EH (cell line): ENCODE results near the gene VDR.
A peak's percentile ranks its signal among the peaks of the same experiment; 100 is the strongest.

Experiments
- DNase-seq: peaks from one replicate; pipeline ENCODE4 v3.0.0-alpha.2; 2015; ENCODE audit warnings: low read depth

VDR gene

DNA sequence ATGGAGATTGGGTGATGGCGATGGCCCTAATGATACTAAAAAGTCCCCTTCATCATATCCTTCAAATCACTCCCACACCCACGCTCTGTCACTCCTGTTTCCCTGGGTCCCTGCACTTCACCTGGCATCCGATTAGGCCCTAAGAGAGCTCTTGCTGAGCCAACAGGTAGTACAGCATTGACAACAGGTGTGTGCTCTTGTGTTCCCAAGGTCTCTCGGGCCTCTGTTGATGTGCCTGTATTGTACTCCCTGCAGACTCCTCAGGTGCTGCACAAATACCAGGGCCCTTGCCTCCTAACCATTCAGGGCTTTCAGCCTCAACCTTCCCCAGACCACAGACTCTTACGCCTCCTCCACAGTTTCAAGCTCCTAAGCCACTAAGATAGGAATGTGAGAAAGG is 25.8 kb upstream of the VDR start:
- no peak for DNase-seq

DNA sequence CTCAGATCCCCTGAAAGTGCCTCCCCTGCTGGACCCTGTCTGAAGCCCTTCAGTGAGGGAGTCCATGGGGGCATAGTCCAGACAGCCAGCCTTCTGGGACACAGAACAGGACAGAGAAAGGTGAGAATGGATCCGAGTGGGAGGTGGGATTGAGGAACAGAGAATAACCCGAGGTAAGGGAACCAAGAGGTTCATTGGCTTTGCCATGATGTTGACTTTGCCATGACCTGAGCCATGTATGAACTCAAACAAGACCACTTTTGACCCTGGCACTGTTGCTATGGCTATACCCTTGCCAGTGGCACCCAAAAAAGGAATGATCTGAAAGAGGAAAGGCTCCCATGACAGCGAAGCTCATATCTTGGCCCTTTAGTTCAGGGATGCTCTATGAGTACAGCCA is 22.6 kb upstream of the VDR start:
- DNase-seq = no peak

DNA sequence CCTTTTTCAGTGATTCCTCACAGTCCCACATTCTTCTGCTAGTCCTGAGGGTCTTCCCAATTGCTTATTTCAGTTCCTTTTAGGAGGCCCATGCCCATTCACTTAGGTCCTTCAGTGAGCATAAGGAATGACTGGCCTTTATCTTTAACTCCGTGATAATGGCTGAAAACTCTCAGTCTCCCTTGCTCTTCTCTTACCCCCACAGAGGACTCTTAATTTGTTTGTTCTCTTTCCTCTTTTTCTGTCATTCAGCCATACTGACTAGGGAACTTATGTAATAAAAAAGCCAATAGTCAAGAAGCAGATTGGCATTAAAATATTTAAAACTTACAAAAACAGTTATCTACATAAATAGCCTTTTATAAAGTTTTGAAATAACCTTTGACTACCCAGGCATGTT is 17.1 kb upstream of the VDR start:
- no peak for DNase-seq

DNA sequence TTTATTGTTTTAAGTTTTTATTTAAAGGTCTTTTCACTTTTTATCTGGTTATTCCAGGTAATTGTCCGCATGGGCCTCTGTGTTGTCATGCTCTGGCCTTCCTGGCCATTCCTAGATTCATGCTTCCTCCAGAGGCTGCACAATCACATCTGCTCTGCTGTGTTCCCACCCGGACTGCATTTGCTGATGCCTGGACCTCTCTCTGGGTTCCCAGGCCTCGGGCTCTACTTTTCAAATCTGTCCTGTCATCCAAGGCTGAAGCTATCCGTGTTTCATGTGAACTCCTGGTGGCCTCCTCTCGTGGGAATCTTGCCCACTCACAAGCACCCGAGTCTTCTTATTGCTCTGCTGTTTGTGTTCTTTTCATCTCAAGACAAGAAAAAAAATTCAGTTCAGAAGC is 16.1 kb upstream of the VDR start:
- no peak for DNase-seq

DNA sequence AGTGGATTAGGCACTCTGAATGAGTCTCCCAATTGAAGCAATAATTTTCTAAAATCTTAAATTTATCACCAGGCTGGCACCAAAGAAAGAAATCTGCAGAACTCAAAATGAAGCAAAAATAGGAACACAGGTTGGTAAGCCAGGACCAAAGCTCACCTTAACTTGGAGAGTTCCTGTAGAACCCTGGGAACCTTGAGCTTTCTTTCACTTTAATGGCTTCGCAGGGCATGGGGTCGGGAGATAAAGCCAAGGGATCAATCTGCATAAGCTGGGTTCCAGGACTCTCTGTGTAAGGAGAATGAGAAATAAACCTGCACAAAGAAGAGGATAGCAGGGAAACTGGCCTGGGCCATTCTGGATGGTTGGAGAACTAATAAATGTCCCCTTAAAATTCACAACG is 8.3 kb upstream of the VDR start:
- DNase-seq = no peak

DNA sequence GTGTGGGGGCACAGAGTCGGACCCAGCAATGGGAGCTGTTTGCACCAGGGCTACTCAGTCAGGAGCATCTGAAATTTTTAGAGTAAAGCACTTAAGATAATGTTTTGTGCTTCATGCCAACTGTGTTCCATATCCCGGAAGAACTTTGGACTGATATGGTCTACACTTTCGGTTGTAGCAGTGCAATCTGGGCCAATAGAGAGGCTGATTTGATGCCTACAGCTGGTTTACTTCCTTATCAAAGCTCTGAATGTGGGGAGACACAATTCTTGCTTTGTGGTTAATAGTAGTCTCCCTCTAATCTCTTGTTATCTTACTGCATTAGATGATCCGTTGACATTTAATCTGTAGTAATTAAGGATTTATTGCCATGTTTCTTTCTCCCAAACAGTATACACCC is 7.8 kb upstream of the VDR start:
- DNase-seq = no peak

DNA sequence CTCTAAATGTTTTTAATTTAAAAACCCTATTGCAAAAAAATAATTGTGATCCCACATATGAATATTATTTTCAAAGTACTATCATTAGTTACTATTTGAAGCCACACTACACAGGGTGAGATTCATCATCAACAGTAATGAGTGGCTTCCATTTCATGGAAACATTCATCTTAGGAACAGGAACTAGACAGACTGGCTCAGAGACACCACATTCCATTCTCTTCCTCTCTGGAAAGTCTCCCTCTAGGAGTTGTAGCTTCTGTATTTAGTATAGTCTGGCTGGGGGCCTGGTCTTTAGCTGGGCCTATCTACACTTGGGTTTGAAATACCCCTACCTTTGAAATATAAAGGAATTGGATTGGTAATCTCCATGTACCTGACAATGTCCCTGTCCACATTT is 6.2 kb upstream of the VDR start:
- peak; percentile 32 for DNase-seq

DNA sequence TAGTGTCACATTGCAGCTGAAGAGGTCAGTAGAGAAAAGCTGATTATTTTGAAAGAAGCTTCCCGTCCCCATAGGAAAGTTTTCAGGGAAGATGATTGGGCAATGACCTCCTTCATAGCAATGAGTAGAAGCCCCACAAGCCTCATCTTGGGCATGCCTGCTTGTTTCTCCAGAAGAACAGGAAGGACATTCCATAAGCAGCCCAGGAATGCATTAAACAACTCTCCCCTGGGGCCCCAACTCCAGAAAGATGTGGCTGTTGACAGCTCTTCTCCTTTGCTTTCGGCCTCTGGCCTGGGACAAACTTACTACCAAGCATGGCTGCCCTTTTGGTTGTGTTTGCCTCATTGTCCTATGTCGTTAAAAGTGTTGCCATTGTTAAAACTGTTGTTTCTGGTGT is 5.7 kb upstream of the VDR start:
- DNase-seq = peak; percentile 79

DNA sequence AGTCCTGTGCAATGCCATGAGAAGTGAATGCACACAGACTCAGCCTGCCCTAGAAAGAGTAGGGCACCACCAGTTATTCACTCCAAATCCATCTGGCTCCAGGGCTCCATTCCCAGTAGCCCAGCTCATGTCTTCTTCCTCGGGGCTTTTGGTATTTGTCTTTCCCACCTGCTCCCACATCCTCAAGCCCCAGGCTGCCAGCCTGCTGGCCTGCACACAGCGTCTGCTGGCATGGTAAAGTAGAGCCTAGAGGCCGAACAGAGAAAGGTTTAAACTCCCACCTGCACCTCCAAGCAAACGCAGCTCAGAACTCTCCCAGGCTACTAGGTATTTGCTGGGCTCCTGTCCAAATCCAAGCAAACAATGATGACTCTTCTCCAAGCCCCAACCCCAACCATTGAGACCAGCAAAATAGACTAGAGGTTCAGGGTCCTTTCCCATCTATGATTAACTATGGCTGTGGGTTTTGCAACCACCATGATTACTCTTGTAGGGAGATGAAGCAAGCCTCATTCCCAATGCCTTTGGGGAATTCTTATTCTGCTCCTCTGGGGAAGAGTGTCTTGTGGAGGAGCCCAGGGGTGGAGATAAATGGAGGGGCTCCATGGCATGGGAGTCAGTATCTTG is 5.2 kb upstream of the VDR start:
- no peak for DNase-seq

DNA sequence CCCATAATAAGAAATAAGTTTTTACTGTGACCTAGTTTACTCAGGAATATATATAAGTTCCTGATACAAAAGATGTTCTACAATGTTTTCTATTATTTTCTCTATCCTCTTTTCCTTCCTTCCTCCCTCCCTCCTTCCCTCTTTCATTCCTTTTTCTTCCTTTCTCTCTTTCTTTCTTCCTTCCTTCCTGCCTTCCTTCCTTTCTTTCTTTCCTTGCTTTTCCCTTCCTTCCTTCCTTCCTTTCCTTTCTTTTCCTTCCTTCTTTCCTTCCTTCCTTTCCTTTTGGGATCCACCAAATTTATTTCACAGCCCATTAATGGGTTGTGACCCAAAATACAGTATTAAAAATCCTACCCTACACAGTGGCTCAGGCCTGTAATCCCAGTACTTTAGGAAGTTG is 3.9 kb upstream of the VDR start:
- DNase-seq = no peak

DNA sequence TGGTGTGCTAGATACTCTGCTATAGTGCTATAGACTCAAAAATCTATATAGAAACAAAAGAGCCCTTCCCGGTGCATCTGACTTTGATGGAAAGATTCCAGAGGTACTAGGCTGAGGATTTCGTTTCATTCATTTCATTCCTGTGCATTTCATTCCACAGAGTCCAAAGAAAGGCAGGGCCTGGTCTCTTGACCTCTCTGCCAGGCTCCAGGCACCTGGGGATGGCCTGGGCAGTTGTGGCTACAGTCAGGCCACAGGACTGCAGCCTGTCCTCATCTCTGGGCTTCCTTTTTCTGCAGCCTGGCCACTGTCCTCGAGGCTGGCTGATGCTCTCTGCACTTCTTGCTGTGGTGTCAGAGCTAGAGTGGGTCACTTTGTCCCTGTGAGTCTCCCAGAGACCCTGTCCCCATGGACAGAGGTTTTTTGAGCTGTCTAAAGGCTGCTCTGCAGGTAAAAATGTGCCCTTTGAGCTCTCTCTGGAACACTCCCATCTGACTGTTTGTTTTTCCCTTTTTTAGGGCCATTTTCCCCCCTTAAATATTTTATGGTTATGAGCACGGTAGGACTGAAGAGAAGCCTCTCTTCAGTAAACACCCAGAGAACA is 3.2 kb upstream of the VDR start:
- DNase-seq = no peak

DNA sequence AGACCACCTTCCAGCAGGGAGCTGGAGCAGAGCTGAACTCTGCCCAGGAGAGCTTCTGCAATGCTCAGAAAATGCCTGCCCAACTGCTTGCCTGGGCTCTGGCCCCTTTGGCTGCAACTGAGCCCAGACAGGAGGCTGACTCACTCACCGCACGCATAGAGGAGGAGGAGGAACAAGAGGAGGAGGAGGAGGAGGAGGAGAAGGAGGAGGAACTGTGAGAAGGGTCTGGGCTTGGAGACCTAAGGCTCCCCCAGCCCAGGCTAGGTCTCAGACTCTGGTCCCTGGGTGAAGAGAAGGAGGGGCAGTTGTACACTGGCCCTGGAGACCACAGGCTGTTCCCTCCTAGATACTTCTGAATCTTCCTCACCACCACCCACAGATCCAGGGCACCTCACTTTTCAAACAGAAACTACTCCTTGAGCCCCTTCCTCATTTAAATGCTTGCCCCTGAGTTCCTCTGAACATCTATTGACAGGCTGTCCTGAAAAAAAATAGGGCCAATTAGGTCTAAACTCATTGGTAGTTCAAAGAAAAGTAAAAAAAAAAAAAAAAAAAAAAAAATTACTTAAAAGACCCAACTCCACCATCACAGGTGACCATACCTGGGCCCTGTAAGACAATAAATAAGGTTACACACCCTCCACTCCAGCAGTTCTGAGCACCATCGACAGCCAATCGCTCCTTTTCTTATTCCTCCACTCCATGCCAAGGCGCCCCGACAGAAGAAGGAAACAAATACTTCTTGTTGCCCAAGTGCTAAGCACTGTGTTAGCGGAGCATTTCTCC is 674 bp downstream of the VDR start:
- peak; percentile 88 for DNase-seq

DNA sequence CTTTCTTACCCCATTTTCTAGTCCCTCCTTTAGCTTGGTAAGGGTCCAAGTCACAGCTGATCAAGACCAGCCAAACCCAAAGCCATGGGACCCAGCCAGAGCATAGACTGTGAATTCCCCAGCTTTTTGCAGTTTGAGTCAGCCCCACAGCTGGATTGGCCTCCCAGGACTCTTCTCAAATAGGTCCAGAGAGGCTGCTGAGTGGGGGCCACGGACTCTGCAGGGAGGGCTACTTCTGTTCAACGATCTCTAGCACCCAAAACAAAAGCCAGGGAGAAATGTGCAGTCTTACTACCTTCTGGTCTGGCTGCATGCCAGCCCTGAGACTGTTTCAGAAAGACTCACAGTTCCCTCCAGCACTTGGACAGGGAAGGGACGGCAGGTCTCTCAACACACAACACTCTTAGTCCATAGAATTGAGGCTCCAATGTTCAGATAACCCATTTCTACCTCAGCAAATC is 1.6 kb downstream of the VDR start:
- peak; percentile 76 for DNase-seq

DNA sequence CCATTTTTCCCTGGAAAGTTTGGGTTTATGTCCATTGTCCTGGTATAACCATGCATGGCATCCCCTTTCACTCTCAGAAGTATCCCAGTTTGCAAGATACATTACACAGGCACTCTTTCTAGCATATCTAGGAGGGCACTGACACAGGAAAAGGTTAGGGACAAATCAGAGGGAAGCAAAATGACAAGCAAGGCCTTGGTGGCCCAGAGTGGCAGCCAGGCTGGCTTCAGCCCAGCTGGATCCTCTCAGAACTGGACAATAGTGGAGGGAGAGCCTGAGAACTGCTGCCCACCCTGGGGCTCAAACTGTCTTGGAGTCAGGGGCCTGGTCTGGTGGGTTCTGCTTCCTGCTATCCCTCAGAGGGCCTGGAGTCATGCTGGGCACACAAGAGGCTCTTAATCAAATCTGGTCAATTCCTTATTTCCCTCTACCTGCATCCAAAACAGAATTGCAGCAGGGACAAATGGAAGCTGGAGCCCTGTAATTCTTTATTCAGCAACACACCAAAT is 2.6 kb downstream of the VDR start:
- no peak for DNase-seq

DNA sequence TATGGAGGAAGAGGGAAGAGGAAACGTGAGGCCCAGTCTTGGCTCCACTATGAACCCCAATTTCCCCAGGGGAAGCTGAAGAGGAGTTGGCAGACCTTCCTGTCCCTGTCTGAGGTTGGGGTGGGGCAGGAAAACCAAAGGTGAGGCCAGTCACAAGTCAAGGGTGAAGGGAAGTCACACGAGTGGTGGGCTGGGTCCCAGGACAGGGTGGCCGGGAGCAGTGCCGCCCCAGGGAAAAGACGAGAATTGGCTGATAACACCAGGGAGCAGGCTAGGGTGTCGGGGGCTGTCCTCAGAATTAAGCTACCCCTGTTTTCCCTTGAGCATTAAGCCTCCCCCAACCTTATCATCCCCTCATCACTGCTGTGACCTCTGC is 3.1 kb downstream of the VDR start:
- DNase-seq = no peak

DNA sequence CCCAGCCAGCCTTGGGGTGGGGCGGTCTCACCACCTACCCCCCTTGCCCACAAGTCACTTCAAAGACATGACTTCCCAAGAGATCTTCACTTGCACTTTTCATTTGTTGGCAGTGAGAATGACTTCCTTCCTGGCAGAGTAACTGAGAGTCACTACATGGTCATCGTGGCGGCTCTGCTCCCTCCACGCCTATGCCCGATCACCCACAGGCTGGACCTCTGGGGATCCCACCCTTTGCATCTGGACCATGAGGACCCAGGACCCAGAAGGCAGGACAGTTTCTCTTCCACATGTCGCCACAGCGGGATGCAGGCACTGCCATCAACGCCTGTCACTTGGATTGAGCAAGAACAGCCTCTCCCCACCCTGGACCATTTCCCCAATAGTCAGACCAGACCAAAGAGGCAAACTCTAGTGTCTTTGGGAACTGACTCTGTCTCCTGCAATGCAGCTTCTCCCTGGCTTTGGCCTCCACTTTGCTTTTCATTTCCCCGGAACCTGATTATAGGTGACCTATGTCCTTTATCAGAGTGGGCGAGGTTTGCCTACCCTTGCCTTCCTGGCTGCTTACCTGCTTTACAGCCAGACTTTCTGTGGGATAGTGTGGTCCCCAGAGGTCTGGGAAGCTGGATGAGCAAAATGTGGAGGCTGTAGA is 3.6 kb downstream of the VDR start:
- no peak for DNase-seq

DNA sequence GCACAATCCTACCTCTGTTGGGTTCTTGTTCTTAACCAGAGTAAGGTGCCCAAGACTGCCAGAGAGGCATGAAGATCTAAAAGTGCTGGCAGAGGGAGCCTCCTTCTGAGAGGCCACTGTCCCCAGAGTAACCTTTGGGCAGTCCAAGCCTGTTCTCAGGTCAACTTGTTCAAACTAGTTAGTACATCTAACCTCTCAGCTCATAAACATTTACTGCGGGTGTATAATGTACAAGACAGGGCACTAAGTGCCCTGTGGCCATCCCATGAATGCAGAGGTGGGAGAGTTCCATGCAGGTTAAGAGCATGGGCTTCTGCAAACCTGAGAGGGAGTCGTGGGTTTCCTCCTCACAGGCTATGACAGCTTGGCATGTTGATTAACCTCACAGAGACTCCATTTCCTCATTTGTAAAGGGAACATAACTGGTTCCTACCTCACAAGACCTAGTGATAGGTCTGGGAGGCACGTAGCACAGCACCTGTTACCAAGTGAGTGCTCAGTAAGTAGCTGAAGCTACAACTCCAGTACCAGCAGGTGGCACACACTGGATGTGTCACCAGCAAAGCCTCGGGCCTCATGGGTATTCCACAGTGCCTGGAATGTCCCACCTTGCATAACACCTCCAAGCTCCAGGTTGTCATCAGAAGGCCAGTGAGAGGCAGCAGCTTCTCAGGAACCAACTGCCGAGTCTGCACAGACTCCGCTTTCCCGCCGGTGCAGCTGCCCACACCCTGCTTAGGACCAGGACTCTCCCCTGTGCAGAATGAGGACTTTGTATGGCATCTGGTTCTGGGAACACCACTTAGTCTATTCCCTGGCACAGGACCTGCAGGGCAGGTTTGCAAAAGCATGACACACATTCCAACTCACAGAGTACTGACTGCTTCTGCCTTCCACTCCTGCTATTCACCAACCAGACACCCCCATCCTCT is 4.4 kb downstream of the VDR start:
- no peak for DNase-seq

DNA sequence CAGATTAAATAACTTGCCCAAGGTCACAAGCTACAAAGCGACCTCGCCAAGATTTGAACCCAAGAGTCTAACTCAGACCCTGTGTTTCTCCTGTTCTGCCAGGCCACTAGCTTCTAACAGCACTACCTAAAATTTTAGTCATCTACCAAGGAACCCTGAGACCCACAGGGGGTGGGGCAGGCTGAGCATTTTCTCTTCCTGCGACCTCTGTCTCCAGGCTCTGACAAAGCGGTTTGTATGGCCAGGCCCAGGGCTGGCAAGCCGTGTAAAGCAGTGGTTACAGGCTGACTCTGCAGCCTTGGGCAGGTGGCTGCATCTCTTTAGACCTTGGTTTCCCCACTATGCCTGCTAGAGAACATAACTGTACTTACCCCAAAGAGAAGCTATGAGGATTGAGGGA is 5.3 kb downstream of the VDR start:
- no peak for DNase-seq

DNA sequence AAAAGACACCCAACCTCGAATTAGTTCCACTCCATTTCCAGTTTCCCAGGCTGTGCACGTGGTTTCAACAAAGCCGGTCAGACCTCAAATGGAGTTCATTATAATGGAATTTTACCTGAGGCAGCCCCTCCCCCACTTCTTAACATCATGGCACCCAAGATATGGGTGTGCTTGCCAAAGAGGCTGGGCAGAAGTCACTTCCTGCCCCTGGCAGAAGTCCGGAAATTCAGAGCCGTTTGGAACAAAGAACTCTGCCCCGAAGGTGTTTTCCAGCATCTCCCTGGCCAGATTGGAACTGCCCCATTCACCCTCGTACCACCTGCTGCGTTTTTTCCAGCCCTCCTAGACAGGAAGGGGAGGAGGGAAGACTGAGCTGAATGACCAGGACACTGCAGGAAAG is 8.2 kb downstream of the VDR start:
- DNase-seq = no peak

DNA sequence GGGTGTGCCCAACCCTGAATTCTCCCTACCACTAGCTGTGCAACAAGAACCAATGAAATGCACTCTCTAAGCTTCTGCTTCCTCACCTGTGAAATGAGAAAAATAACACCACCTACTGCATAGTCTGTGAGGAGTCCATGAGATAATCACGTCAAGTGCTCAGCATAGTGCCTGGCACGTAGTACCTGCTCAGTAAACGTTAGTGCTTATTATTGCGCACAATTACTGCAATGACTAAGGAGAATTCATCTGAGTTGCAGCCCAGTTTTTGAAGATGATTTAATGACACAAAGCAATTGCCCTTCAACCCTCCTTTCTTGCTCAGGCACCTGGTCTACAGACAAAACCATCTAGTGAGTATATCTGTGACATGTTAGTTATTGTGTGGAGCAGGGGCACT is 8.8 kb downstream of the VDR start:
- DNase-seq = no peak

DNA sequence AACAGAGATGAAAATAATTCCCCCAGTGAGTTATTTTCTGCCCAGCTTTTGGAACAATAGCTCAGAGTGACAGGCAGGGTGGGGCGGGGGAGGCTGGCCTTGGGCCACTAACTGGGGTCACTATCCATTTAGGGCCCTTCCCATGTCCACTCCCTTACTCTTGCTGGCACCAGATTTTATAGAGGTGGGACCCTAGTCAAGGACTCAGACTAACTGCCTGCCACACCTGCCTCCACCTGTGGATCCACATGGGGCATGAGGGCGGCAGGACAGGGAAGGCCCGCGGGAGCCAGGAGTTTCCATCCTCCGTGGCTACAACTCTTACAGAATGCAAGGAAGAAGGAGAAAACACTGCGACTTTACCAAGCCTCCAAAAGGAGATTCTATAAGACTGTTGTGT is 10.1 kb downstream of the VDR start:
- DNase-seq = no peak

DNA sequence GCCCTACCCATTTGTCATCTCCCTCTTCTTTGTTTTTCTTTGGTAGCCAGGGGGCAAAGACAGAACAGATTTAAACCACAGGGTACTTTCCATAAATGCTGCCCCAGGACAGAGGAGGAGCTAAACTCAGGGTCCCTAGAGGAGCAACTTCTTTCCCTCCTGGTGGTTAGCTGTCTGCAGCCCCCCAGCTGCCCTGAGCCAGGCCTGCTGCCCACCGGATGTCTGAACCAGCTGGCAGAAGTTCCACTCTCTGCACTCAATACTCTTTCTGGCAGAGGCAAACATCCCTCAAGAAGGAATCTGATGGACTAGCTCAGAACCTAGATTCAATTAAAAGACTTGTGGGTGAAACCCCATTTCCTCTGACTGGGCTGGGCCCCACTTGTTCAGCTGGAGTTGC is 10.7 kb downstream of the VDR start:
- no peak for DNase-seq
